ENCODE measurements around the gene MAP3K7.

The MAP3K7 gene

DNA sequence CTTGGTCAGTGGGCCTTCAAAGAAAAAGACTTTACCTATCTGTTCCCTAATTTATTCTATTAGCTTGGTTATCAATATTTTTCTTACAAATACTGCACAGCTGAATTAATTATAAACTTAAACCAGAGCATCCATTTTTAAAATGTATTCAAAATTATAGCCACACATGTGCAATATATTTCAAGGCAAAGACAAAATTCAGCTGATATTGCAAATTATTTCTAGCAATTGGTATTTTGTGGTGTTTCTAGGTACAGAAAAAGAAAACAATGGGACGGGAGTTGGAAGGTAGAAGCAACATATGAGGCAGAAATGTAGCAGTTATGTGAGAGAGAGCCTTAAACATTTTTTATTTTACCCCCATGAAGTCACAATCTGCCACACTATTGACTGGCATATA lies 64.9 kb downstream of the MAP3K7 start:
- no peak for DNase-seq

DNA sequence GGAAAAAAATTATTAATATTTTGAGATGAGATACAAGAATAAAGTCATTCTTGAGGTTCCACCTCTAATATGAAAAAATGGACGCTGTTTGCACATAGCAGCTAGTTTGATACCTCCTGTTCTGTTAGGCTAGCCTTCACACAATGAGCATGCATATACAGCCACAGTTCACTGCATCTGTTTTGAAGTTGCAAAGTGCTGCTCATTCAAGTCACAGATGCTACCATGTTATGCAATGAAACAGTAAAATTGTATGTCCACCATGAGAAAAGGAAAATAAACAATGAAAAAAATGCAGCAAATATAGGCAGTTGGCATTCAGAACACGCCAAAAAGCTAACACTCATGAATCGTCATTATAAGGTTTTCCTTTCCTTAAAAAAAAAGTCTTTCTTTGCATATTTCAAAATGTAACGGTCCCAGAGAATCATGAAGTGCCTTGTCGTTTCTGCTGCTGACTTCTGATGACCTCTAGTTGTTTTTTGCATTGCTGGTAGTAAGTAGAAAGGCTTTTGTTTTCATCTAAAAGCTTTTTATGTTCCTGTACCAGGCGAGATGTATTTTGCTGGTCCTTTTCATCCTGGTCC lies 70.7 kb downstream of the MAP3K7 start:
- no peak for DNase-seq

DNA sequence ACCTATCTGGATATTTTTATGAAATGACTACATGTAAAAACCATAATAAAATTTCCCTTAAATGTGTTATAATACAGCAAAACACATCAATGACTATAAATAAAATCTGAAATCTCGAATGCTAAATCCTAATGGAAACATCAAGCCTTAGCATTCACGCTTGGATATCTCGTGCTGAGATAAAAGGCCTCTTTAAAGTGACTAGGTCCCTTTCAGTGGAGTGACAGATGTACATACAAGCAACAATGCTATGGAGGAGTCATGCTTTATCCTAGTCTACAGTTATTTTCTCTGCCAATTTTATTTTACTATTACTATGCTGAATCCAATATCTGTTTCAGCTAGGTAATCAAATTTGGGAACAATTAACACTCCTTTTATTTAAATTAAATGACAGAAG lies 72.4 kb downstream of the MAP3K7 start:
- DNase-seq = no peak

DNA sequence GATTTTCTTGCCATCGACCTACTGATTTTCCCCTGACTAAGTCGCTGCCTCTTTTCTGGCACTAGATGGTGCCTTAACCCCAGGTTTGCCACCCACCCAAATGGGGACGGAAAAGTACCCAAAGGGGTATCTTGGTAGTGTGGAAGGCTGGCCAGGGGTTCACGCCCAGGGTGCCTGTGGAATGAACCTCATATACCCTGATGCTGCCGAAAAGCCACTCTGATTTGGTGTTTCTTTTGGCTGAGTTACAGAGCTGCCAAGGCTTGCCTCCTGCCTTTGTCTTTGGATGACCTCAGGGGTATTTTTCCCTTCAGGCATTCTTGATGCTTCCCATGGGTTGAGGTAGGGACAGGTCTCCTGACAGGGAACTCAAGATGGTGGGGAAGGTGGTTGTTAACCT lies 78.1 kb downstream of the MAP3K7 start:
- no peak for DNase-seq

DNA sequence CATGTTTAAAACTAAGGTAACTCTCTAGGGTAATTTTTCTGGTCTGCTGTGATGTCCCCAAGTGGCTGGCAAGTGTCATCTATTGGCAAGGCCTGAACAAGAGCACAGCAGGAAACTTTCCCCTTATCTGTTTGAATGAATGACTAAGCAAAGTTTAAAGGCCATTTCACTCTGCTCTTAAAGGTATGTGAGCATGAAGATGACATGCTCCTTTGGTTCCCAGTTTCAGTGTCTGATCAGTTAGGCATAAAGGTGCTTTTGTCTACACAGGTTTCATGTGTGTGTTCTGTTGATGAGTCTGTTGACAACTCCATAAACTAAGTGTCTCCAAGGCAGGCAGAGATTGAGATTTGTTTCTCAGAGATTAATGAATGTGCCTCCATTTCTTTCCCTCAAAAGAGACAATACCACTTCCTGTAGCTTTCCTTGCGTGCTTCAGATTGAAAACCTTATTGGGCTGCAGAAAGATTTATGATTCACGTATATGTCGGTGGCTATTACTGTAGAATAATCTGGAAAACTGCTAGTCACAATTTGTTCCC lies 83.9 kb downstream of the MAP3K7 start:
- no peak for DNase-seq

DNA sequence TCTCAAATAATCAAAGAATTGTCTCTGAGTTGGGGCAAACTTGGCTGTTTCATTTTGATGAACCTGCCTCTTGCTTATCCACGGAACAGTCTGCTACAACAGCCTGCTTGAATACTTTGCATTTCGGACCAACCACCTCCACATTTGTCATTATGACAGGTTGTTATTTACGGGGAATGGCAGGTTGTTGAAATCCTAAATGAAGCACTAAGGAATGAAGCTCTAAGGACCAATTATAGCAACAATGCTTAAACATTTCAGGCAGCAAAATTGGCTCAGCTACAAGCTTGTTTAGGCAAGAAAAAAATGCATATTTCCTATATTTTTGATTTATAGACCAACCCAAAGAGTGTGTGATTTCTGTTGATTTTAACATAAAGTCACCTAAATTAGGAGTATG lies 84.5 kb downstream of the MAP3K7 start:
- DNase-seq = no peak

DNA sequence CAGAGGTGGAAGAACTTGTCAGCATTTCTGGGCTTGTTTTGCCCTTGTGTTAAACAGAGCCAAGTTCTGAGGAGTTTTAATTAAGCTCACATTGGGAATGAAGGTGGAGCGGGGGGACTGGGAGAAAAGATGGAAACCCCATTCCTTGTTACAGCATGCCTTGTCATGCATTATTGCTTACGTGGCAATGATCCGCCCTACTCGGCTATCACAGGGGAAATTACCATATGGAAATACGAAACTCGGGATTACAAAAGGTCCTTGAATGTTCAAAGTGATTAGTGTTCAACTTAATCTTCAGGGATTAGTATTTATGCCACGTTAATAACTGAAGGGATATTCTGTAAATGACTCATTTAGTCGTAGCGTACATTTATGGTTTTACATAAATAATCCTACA lies 86.4 kb downstream of the MAP3K7 start:
- DNase-seq = no peak

DNA sequence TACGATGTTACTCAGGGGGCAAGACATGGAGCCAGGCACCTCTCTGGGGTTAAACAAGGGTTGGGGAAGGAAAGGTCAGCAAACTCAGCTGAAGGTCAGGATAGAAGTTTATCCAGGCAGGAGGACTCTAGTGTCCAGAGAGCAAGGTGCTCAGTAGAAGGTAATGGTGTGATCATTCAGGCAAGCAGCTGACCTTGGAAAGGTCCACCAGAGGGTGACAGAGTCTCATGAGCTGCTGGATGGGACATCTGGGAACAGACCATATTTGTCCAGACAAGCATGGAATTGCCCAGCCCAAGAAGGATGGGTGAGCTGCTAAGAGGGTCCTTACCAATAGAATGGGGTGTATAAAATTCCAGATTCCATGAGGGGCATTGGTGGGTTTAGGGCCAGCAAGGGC lies 89.5 kb downstream of the MAP3K7 start:
- no peak for DNase-seq

DNA sequence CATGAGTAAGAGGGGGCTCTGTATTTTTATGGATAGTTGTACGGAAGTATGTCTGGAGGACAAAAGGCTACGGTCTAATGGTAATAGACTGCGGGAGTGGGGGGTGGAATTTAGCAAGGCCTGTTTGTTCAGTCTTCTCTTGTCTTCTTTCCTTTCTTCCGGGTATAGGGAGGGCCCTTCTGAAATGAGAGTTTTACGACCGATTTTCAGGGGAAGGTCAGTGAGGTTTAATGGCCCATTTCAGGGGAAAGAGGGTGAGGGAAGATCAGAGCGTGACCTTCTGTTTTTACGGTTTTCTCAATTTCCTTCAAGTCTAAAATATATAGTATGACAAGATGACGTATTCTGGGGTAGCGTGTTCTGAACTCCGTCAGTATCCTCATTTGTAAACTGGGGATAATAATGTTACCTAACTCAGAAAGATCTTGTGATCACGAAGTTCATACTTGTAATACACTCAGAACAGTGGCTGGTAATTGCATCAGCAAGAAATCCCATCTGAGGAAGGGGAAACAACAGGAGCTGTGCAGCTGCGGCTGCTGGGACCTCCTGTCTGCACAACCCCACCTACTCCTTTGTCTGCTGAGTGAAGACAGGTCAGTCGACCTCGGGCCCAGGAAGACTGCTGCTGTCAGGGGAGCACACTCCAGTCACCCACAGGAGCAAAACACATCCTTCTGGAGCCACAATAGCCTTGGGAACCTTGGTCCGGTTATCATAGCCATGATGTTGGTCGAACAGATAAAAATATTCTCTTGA lies 90.4 kb downstream of the MAP3K7 start:
- no peak for DNase-seq

DNA sequence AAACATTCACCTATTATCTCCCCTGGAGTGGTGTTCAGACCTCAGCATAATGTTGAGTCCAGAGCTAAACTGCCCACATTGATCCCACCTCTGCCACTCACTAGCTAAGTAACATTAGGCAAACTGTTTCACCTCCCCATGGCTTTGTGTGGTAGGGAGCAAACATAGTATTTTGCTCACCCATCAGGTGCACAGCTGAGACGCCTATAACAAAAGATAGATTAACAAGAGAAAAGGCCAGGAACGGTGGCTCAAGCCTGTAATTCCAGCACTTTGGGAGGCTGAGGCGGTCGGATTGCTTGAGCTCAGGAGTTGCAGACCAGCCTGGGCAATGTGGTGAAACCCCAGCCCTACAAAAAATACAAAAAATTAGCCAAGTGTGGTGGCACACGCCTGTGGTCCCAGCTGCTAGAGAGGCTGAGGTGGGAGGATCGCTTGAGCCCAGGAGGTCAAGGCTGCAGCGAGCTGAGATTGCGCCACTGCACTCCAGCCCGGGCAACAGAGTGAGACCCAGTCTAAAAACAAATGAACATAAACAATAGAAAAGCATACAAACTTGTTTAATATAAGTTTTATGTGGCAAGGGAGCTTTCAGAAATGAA lies 91.6 kb downstream of the MAP3K7 start:
- no peak for DNase-seq

DNA sequence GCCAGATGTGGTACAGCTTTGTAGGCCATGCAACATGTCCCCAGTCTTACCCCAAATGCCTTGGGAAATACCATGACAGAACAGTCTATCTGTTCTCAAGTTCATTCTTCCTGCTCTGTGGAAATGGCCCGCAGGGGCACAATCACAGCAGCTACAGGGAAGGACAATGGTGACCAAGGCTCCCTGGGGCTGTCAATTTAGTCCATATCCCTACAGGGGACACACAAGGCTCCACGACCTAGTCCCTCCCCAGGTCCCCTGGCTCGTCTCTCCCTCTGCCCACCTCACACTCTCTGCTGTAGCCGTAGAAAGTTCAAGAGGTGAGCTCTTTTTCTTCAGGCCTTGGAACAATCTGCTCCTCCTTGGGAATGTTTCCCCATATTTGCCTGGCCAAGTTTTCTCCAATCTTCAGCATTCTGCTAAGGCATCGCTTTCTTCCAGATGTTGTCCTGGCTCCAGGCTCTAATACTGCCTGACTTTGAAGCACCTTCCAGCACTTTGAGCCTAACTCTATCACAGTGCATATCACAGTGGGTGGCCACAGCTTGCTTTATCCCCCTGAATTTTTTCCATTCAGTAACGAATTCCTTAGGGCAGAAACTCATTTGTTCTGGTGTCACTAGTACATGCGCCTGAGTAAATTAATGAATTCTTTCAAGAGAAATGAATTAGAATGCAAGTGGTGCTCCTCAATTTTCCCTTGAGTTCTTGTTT lies 92.6 kb downstream of the MAP3K7 start:
- no peak for DNase-seq

DNA sequence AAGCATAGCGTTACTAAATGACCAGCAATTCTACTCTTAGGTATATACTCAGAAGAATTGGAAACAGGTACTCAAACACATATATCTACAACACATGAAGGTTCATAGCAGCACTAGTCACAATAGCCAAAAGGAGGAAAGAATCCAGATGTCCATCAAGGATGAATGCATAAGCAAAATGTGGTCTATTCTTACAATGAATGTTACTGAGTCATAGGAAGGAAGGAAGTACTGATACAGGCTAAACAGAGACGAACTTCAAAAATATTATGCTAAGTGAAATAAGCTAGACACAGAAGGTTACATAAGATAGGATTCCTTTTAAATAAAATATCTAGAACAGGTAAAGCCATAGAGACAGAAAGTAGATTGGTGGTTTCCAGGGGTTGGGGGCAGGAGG lies 93.5 kb downstream of the MAP3K7 start:
- DNase-seq = peak in 1 of 2 experiments; percentile 39

DNA sequence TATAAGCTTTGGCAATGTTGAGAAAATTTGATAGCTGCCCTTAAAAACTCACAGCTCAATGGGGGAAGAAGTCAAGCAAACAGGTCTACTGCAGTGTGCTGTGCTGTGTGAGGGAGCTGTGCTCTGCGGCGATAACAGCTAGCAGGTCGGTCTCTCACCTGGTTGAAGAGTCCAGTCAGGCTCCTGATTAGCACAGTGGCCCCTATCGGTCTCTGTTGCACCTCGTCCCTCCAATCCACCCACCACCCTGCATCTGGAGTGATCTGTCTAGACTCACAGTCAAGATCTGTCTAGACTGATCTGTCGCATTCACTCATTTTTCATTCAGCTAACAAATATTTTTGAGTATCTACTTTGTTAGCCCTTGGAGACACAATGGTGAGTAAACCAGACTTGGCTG lies 94.1 kb downstream of the MAP3K7 start:
- no peak for DNase-seq

DNA sequence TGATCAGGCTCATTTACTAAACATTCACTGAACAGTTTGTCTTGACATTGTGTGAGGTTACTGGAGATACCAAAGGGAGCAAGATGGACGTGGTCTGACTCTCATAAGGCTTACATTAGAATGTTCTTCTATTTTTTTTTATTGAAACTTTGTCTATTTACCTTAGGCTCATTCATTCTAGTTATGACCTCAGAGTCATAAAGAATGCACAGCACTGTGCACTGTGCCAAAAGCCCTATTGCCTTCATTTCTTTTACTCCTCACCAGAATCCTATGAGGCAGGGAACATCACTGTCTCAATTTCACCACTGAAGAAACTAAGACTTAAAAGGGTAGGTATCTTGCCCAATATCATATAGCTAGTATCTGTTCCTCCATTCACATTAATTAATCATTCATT lies 94.5 kb downstream of the MAP3K7 start:
- no peak for DNase-seq

DNA sequence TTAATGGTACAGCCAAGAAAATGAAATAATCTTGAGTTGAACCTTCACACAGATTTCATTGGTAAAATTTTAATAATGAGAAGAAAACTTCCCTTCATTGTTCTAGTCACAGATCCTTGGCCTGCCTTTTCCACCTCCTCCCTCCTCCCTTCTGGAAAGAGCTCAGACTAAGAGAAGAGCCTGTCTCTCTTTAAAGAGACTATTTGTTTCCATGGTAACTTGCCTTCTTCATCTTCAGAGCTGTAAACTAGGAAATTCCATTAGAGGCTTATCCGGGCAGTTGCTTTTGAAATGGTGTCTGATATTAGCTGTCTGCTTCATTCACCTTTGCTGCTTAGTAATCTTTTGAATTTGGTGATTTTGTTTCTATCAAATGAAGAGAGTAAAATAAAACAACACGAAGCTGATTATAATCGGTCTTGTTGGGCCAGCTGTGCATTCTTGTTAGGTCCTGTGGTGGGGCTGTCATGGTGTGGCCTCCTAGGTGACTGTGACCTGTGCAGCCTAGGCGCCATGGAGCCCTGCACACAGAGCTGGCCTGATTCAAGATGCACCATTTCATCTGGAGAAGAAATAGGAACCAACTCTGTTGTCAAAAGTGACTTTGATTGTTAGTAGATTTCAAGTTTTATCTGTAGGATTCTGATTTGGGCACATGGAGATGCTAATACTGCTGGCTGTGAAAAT lies 96.7 kb downstream of the MAP3K7 start:
- no peak for DNase-seq

DNA sequence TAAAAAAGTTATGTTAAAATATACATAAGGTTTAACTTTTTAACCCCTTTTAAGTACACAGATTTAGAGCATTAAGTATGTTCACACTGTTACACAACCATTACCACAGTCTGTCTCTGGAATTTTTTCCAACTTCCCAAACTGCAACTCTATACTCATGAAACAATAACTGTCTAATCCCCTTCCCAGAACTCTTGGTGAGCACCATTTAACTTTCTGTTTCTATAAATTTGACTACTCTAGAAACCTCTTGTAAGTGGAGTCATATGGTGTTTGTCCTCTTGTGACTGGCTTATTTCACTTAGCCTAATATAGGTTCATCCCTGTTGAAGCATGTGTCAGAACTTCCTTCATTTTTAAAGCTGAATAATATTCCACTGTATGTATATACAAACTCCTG lies 98.1 kb downstream of the MAP3K7 start:
- DNase-seq = no peak

DNA sequence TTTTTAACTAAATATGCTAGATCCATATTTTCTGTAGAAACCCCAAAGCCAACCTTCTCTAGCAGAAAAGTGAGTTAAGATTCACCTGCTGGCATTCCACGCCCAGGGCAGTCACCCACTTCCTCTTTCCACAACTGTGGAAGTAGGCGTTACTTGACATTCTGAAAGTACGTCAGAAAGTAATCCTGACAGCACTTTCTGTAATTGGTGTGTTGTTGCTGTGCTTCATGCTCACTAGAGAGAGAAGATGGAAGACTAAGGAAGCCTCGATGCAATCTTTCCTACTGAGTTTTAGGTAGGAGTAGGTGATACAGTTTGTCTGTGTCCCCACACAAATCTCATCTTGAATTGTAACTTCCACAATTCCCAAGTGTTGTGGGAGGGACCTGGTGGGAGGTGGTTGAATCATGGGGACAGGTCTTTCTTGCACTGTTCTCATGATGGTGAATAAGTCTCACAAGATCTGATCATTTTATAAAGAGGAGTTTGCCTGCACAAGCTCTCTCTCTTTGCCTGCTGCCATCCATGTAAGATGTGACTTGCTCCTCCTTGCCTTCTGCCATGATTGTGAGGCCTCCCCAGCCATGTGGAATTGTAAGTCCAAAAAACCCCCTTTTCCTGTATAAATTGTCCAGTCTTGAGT lies 101.1 kb downstream of the MAP3K7 start:
- no peak for DNase-seq

DNA sequence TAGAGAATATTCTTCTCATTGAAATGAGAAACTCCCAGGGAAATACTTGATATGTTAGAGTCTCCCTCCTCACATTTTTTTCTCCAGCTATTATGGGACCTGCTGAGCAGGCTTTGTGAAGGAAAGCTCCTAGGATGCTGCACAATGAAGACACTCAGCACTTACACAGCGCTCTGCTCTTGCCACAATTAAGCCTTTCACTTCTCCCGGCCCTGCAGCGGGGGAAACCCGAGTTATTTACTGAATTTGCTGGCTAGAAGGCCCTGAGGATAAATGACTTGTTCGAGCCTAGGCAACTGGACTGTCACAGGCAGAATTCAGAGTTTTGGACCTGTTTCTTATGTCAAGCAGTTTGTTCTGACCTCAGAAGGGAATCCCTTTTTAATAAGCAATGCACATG lies 102.0 kb downstream of the MAP3K7 start:
- no peak for DNase-seq

DNA sequence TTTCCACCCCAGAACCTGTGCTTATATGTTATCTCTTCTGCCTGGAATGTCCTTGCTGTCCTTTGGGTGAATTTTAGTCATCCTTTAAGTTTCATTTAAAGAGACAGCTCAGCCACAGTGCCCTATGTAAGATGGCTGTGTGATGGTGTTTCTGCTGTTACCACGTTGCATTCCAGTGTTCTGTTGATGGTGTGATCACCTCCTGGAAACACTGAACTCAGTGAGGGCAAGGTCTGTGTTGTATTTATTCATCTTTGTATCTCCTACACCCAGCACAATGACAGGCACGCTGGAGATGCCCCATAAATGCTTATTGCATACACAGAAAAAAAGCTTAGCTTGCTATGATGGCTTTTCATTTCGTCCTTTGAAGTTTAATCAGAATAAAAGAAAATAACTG lies 102.5 kb downstream of the MAP3K7 start:
- no peak for DNase-seq

DNA sequence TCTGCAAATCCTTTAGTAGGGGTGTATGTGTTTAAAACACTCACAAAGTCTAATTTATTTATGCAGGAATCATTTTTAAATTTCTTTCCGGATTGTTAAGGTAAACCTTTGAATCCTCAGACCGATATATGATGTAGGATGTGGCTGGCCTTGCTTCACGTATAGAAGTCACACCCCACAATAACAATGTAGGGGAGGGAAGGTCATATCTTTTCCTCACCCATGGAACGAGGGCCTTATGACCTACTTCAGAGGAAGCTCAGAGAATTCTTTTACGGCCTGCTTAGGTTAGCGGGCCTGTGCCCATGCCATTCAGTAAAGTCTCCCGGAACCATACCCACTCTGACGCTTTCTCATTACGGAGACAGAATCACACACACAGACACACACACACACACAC lies 102.9 kb downstream of the MAP3K7 start:
- no peak for DNase-seq

DNA sequence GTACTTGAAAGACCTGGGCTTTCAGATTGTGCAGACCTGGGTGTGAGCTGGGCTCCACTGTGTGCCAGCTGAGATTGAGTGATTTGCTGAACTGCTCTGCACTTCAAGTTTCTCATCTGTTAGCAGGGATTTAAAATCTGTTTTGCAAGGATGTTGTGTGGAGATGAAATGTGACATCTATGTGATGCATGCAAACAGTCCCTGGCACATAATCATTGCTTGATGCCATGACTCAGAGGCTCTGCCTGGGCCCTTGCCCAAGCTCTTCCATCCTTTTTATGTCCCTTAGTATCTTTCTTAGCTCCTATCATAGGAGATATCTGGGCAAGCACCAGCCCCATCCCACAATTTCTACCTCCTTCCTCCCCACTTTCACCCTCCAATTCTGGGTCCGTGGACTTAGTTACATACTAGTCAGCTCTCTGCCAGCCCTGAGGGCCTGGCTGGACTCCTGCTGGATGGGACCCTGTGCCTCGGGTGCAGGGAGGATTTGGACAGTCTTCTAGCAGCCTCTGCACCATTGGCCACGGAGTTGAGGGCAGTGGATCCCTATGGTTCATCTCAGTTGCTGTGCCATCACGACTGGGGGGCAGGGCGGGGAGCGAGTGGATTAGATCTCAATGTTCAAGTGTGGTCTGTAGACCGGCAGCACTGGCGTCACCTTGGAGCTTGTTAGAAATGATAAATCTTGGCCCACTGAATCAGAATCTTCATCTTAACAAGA lies 103.6 kb downstream of the MAP3K7 start:
- no peak for DNase-seq

DNA sequence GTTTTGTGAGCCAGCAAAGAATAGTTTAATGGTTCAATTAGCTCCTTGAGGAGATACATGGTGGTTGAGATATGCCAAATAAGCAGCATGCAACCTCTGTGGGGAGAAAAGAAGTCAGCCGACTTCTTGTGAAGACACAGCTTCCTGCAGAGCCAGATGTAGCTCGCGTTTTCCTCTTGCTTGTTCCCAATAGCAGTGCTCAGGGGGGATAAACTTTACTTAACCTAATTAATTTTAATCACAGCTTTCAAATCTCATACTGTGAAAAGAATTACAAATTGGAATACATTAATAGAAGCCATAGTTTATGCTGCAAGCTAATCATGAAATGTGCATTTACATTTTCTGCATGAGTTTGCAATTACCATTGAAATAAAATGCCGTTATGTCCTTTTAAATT lies 106.2 kb downstream of the MAP3K7 start:
- DNase-seq = no peak
